ENCODE results near the gene CFAP97D2. TPM values are rescaled to one million over a fixed set of nuclear protein-coding genes. Genes with fewer than 3 reads are reported as not detected.

CFAP97D2 gene
- polyA plus RNA-seq, 1 of the 3 experiments (the other 2 are of a cell fraction): not detected

DNA sequence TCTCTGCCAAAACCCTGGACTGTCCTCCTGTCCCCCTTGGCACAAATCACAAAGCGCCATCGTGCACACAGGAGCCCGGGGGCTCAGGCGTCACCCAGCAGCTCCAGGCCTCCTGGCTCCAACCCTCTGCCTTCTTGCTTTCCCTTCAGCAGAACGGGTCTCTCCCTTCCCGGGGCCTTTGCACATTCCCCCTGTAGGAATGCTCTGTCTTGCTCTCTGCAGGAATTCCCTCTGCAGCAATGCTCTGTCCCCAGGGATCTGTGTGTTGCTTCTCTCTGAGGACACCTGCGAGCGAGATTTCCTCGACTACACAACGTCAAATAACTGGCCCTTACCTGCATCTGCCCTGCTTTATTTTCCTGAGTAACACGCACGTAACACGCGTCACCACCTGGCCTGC lies 33.3 kb upstream of the CFAP97D2 start:
- Histone ChIP-seq H3F3A (replicated peaks; ENCODE audit: insufficient read depth) (peaks cover 2% of the 10 kb centered on the region), H3K27me3 (ENCODE audit: insufficient read depth) (no peaks in the 10 kb centered on the region), H3K9me3 (no peaks in the 10 kb centered on the region), H3K9me2 (no peaks in the 10 kb centered on the region), H4K20me1 (ENCODE audit: insufficient read depth) (no peaks in the 10 kb centered on the region), H3K9ac (no peak overlapping the region), H3K4me1 (ENCODE audit: control insufficient read depth in 1 of 2, insufficient read depth in 2 of 2, low read depth in 1 of 2, low read length in 1 of 2) (peaks cover 0 to 11% of the 10 kb centered on the region in 2 experiments; a peak in 1 of 4 replicates), H3K36me3 (replicated peaks in 1 of 2; ENCODE audit: control insufficient read depth in 1 of 2, insufficient read depth in 2 of 2, low read length in 1 of 2) (no peaks in the 10 kb centered on the region), H3K79me2 (ENCODE audit: insufficient read depth) (no peaks in the 10 kb centered on the region), H3K4me2 (no peak overlapping the region), H2AFZ (ENCODE audit: low read depth) (no peak overlapping the region), H3K4me3 (ENCODE audit: low read depth in 2 of 2, low read length in 1 of 2) (no peak overlapping the region), H3K27ac (ENCODE audit: low read depth in 2 of 2, low read length in 1 of 2) (no peak overlapping the region)
- TF ChIP-seq RAD21 (IDR thresholded peaks at IDR 0.05; ENCODE audit: low read length) (no peak), RCOR1 (IDR thresholded peaks at IDR 0.05; ENCODE audit: low read length) (no peak), TCF12 (IDR thresholded peaks at IDR 0.05) (no peak), POLR2AphosphoS5 (IDR thresholded peaks at IDR 0.05; ENCODE audit: low read depth, low read length) (no peak), FOSL2 (IDR thresholded peaks at IDR 0.05; ENCODE audit: borderline replicate concordance, low read depth) (no peak), MEF2A (IDR thresholded peaks at IDR 0.05; ENCODE audit: borderline replicate concordance, low read depth) (no peak), SIN3A (IDR thresholded peaks at IDR 0.05; ENCODE audit: borderline replicate concordance, low read depth, low read length) (no peak), NFIC (IDR thresholded peaks at IDR 0.05; ENCODE audit: borderline replicate concordance) (no peak), GABPA (IDR thresholded peaks at IDR 0.05; ENCODE audit: low read depth) (no peak), JUND (IDR thresholded peaks at IDR 0.05) (no peak)
- TF ChIP-seq, protein P1, sequence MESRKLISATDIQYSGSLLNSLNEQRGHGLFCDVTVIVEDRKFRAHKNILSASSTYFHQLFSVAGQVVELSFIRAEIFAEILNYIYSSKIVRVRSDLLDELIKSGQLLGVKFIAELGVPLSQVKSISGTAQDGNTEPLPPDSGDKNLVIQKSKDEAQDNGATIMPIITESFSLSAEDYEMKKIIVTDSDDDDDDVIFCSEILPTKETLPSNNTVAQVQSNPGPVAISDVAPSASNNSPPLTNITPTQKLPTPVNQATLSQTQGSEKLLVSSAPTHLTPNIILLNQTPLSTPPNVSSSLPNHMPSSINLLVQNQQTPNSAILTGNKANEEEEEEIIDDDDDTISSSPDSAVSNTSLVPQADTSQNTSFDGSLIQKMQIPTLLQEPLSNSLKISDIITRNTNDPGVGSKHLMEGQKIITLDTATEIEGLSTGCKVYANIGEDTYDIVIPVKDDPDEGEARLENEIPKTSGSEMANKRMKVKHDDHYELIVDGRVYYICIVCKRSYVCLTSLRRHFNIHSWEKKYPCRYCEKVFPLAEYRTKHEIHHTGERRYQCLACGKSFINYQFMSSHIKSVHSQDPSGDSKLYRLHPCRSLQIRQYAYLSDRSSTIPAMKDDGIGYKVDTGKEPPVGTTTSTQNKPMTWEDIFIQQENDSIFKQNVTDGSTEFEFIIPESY (IDR thresholded peaks at IDR 0.05; ENCODE audit: borderline replicate concordance, low read depth): no peak
- TF ChIP-seq, protein P2, sequence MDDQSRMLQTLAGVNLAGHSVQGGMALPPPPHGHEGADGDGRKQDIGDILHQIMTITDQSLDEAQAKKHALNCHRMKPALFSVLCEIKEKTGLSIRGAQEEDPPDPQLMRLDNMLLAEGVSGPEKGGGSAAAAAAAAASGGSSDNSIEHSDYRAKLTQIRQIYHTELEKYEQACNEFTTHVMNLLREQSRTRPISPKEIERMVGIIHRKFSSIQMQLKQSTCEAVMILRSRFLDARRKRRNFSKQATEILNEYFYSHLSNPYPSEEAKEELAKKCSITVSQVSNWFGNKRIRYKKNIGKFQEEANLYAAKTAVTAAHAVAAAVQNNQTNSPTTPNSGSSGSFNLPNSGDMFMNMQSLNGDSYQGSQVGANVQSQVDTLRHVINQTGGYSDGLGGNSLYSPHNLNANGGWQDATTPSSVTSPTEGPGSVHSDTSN (IDR thresholded peaks at IDR 0.05): no peak
- TF ChIP-seq, protein P3, sequence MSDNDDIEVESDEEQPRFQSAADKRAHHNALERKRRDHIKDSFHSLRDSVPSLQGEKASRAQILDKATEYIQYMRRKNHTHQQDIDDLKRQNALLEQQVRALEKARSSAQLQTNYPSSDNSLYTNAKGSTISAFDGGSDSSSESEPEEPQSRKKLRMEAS (IDR thresholded peaks at IDR 0.05; ENCODE audit: low read depth): no peak
- ChIA-PET CTCF (interaction anchor here (1.3 kb wide), 1 partner anchor 36 kb away, joined by 5 read pairs; no protein-coding TSS in a partner anchor), POLR2A (no interaction called here)
- WGBS (ENCODE audit: low lambda C conversion rate): 93% methylated on average over 14 of the region's 14 CpGs
- DNase-seq: no peak

DNA sequence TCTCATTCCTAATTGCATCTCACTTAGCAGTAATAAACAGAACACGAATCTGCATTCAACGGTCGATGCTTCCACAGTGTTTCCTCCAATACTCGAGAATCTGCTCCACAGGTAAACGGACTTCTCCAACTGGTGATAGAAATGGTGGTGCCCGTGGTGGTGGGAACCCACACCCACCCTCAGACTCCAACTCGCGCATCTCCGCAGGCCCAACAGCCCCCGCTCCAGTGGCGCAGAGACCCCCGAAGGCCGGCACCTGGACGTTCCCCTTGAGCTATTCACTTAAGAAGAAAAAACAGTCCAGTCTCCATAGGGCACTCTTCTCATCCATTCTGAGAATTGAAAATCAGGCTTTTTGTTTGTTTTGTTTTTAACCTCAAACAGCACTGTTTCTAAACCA lies 32.9 kb upstream of the CFAP97D2 start:
- POLR2A ChIA-PET: no interaction called here
- H4K20me1 ChIP-seq (ENCODE audit: insufficient read depth): no peaks in the 10 kb centered on the region
- H3K27me3 ChIP-seq (ENCODE audit: insufficient read depth): no peaks in the 10 kb centered on the region
- no peak overlapping the region for H3K4me3 ChIP-seq (ENCODE audit: low read depth in 2 of 2, low read length in 1 of 2)
- no peak overlapping the region for H3K27ac ChIP-seq (ENCODE audit: low read depth in 2 of 2, low read length in 1 of 2)
- H3K9ac ChIP-seq: no peak overlapping the region
- H3F3A ChIP-seq (replicated peaks; ENCODE audit: insufficient read depth): no peaks in the 10 kb centered on the region
- H3K36me3 ChIP-seq (replicated peaks in 1 of 2; ENCODE audit: control insufficient read depth in 1 of 2, insufficient read depth in 2 of 2, low read length in 1 of 2): no peaks in the 10 kb centered on the region
- no peak overlapping the region for H3K4me2 ChIP-seq
- peaks cover 0 to 9% of the 10 kb centered on the region in 2 experiments; a peak in 1 of 4 replicates for H3K4me1 ChIP-seq (ENCODE audit: control insufficient read depth in 1 of 2, insufficient read depth in 2 of 2, low read depth in 1 of 2, low read length in 1 of 2)
- CTCF ChIA-PET: interaction anchor here (0.8 kb wide), 1 partner anchor 19 kb away, joined by 3 read pairs; no protein-coding TSS in a partner anchor
- H3K9me3 ChIP-seq: no peaks in the 10 kb centered on the region
- WGBS (ENCODE audit: low lambda C conversion rate): 87% methylated on average over 14 of the region's 14 CpGs
- H3K9me2 ChIP-seq: no peaks in the 10 kb centered on the region
- H3K79me2 ChIP-seq (ENCODE audit: insufficient read depth): no peaks in the 10 kb centered on the region
- H2AFZ ChIP-seq (ENCODE audit: low read depth): no peak overlapping the region
- no peak for DNase-seq
- TF ChIP-seq, protein P1 (IDR thresholded peaks at IDR 0.05; ENCODE audit: borderline replicate concordance, low read depth): no peak
- TF ChIP-seq, protein P4, sequence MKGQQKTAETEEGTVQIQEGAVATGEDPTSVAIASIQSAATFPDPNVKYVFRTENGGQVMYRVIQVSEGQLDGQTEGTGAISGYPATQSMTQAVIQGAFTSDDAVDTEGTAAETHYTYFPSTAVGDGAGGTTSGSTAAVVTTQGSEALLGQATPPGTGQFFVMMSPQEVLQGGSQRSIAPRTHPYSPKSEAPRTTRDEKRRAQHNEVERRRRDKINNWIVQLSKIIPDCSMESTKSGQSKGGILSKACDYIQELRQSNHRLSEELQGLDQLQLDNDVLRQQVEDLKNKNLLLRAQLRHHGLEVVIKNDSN (IDR thresholded peaks at IDR 0.05; ENCODE audit: borderline replicate concordance, low read depth): no peak
- TF ChIP-seq YY1 (IDR thresholded peaks at IDR 0.05; ENCODE audit: low read depth): no peak
- TF ChIP-seq MEF2A (IDR thresholded peaks at IDR 0.05; ENCODE audit: borderline replicate concordance, low read depth): no peak
- TF ChIP-seq, protein P5, sequence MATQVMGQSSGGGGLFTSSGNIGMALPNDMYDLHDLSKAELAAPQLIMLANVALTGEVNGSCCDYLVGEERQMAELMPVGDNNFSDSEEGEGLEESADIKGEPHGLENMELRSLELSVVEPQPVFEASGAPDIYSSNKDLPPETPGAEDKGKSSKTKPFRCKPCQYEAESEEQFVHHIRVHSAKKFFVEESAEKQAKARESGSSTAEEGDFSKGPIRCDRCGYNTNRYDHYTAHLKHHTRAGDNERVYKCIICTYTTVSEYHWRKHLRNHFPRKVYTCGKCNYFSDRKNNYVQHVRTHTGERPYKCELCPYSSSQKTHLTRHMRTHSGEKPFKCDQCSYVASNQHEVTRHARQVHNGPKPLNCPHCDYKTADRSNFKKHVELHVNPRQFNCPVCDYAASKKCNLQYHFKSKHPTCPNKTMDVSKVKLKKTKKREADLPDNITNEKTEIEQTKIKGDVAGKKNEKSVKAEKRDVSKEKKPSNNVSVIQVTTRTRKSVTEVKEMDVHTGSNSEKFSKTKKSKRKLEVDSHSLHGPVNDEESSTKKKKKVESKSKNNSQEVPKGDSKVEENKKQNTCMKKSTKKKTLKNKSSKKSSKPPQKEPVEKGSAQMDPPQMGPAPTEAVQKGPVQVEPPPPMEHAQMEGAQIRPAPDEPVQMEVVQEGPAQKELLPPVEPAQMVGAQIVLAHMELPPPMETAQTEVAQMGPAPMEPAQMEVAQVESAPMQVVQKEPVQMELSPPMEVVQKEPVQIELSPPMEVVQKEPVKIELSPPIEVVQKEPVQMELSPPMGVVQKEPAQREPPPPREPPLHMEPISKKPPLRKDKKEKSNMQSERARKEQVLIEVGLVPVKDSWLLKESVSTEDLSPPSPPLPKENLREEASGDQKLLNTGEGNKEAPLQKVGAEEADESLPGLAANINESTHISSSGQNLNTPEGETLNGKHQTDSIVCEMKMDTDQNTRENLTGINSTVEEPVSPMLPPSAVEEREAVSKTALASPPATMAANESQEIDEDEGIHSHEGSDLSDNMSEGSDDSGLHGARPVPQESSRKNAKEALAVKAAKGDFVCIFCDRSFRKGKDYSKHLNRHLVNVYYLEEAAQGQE (IDR thresholded peaks at IDR 0.05; ENCODE audit: low read depth, low read length): no peak
- no peak for TF ChIP-seq POLR2AphosphoS5 (IDR thresholded peaks at IDR 0.05; ENCODE audit: low read depth, low read length)
- no peak for TF ChIP-seq TCF12 (IDR thresholded peaks at IDR 0.05)
- TF ChIP-seq, protein P3 (IDR thresholded peaks at IDR 0.05; ENCODE audit: low read depth): no peak
- TF ChIP-seq TAF1 (IDR thresholded peaks at IDR 0.05; ENCODE audit: borderline replicate concordance, low read depth, low read length): no peak
- no peak for TF ChIP-seq NRF1 (IDR thresholded peaks at IDR 0.05; ENCODE audit: low read depth, low read length)
